HL-60 (cell line): ENCODE measurements around the gene CTNND2.

ENCODE experiments used
- DNase-seq, 2 experiments: peaks; one replicate each; pipeline ENCODE4 v3.0.0-alpha.2; 2010 to 2020; ENCODE audit warnings: low read depth in 1 of 2, low spot score in 1 of 2
- H3K27ac ChIP-seq: fragments of 250-450 bp; sonication (Bioruptor Pico); replicated peaks from 2 replicates; pipeline ENCODE4 v1.5.1; 2020; ENCODE audit warnings: mild to moderate bottlenecking, moderate library complexity
- H3K27me3 ChIP-seq: fragments of 250-450 bp; sonication (Bioruptor Pico); 2 replicates; pipeline ENCODE4 v1.5.1; 2021; ENCODE audit warnings: mild to moderate bottlenecking, moderate library complexity; ENCODE audit not compliant: insufficient read depth, poor library complexity, severe bottlenecking
- H3K4me3 ChIP-seq: replicated peaks from 2 replicates; pipeline ENCODE4 v1.5.1; 2011; ENCODE audit warnings: mild to moderate bottlenecking, control low read depth, low read length; ENCODE audit not compliant: insufficient read depth
- GABPA ChIP-seq: IDR thresholded peaks from 2 replicates; pipeline ENCODE4 v1.6.1; 2012; ENCODE audit warnings: low read depth
- POLR2AphosphoS5 ChIP-seq: IDR thresholded peaks from 2 replicates; pipeline ENCODE4 v1.6.1; 2012; ENCODE audit warnings: low read depth
- SPI1 ChIP-seq: IDR thresholded peaks from 2 replicates; pipeline ENCODE4 v1.6.1; 2012; ENCODE audit warnings: low read depth, mild to moderate bottlenecking, borderline replicate concordance
- TF ChIP-seq, protein P1 (sequence below): IDR thresholded peaks from 2 replicates; pipeline ENCODE4 v1.6.1; 2012; ENCODE audit warnings: low read depth; ENCODE audit not compliant: insufficient replicate concordance
- TF ChIP-seq, protein P2 (sequence below): IDR thresholded peaks from one replicate; pipeline ENCODE4 v1.5.1; 2011; ENCODE audit warnings: low read length, control low read depth, inconsistent platforms; ENCODE audit not compliant: insufficient read depth

CTNND2 gene

DNA sequence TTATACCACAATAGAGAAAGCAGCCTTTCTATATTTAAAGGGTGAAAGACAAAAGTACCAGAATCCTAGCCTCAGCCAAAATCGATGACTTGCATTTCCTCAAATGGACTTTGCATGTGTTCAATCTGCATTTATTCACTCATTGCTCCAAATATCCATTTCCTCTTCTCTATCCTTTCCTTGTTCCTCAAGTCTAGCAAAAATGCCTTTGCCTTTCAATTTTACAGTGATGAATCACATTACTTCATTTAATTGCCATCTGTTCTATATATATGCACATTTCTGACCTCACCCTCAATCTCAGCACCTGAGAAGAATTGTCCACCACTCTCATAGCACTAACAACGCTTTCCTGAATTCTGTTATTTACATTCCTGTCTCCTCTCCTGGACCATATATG, 329.5 kb downstream of the CTNND2 start:
- no peak overlapping the region for H3K27ac ChIP-seq
- H3K27me3 ChIP-seq, result no peaks in the 10 kb centered on the region
- TF ChIP-seq, protein P1, sequence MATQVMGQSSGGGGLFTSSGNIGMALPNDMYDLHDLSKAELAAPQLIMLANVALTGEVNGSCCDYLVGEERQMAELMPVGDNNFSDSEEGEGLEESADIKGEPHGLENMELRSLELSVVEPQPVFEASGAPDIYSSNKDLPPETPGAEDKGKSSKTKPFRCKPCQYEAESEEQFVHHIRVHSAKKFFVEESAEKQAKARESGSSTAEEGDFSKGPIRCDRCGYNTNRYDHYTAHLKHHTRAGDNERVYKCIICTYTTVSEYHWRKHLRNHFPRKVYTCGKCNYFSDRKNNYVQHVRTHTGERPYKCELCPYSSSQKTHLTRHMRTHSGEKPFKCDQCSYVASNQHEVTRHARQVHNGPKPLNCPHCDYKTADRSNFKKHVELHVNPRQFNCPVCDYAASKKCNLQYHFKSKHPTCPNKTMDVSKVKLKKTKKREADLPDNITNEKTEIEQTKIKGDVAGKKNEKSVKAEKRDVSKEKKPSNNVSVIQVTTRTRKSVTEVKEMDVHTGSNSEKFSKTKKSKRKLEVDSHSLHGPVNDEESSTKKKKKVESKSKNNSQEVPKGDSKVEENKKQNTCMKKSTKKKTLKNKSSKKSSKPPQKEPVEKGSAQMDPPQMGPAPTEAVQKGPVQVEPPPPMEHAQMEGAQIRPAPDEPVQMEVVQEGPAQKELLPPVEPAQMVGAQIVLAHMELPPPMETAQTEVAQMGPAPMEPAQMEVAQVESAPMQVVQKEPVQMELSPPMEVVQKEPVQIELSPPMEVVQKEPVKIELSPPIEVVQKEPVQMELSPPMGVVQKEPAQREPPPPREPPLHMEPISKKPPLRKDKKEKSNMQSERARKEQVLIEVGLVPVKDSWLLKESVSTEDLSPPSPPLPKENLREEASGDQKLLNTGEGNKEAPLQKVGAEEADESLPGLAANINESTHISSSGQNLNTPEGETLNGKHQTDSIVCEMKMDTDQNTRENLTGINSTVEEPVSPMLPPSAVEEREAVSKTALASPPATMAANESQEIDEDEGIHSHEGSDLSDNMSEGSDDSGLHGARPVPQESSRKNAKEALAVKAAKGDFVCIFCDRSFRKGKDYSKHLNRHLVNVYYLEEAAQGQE, result no peak
- TF ChIP-seq POLR2AphosphoS5 (no peak), SPI1 (no peak), GABPA (no peak)
- TF ChIP-seq, protein P2, sequence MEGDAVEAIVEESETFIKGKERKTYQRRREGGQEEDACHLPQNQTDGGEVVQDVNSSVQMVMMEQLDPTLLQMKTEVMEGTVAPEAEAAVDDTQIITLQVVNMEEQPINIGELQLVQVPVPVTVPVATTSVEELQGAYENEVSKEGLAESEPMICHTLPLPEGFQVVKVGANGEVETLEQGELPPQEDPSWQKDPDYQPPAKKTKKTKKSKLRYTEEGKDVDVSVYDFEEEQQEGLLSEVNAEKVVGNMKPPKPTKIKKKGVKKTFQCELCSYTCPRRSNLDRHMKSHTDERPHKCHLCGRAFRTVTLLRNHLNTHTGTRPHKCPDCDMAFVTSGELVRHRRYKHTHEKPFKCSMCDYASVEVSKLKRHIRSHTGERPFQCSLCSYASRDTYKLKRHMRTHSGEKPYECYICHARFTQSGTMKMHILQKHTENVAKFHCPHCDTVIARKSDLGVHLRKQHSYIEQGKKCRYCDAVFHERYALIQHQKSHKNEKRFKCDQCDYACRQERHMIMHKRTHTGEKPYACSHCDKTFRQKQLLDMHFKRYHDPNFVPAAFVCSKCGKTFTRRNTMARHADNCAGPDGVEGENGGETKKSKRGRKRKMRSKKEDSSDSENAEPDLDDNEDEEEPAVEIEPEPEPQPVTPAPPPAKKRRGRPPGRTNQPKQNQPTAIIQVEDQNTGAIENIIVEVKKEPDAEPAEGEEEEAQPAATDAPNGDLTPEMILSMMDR, result no peak
- H3K4me3 ChIP-seq, result no peak overlapping the region
- no peak for DNase-seq

DNA sequence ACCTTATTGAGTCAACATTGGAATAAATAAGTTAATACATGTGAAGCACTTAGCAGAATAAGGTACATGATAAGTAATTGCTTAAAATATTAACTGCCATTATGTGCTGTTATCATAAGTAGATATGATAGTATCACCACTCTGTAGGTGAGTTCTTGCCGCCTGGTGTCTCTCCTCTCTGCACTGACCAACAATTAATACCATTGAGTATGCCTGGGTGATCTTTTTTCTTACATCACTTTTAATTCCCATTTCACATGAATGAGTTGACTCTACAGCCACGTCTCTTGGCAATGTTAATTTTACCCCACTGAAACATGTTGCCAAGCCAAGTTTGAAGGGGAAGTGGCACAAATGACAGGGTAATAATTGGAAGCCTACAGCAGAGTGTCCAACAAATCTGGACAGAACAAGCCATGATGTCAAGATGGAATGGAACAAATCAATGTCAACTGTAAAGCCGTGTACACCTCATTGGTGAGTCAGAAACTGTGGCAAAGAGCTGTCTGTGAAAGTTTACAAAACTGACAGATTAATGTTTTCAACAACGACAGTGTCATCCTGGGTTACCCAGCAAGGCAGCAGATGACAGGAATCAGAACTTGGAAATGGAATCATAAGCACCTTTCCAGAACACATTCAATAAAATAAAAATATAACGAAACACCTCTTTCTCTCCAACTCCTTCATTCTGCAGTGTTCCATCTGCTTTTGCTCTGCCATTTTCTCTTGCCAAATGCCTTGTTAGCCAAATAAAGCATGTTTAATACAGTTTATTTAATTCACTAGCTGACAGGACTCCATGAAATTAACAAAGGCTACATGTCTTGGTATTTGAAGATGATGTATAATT, 330.9 kb downstream of the CTNND2 start:
- Histone ChIP-seq H3K27ac (no peak overlapping the region), H3K4me3 (no peak overlapping the region), H3K27me3 (no peaks in the 10 kb centered on the region)
- no peak for TF ChIP-seq SPI1
- no peak for TF ChIP-seq POLR2AphosphoS5
- TF ChIP-seq, protein P2, result no peak
- no peak for TF ChIP-seq GABPA
- TF ChIP-seq, protein P1, result no peak
- no peak for DNase-seq

DNA sequence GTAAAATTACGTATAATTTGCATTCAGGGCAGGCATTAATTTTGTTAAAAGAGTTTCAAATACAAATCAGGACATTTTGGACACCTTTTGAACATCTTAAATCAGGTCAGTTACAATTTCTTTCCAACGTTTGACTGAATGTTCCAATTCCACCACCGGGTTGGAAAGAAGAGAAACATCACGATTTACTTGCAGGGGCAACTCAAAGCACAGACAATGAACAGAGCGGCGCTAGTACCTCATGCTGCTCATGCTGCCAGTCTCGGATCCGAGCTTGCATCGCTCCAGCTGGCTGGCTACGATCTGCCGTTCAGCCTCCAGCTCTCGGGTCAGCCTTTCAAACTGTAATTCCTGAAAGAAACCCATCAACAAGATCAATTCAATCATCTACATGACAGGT, 339.5 kb downstream of the CTNND2 start:
- DNase-seq, result no peak
- no peak for TF ChIP-seq SPI1
- TF ChIP-seq, protein P1, result no peak
- TF ChIP-seq, protein P2, result no peak
- no peak for TF ChIP-seq GABPA
- no peak for TF ChIP-seq POLR2AphosphoS5
- H3K27ac ChIP-seq, result no peak overlapping the region

More for the DNA sequence above, 339.5 kb downstream of the CTNND2 start:
- H3K4me3 ChIP-seq, result no peak overlapping the region
- H3K27me3 ChIP-seq, result no peaks in the 10 kb centered on the region
